OCI-LY1 (cell line): Measurements from ENCODE around the gene EFCAB10.

Experiments
- H2AFZ ChIP-seq: fragments of 200-600 bp; sonication (generic), shearing (Covaris generic); 2 replicates; pipeline ENCODE4 v1.6.0; 2014; ENCODE audit warnings: antibody characterized with exemption, mild to moderate bottlenecking, low read length
- H3F3A ChIP-seq: fragments of 200-600 bp; sonication (generic), shearing (Covaris generic); 2 replicates; pipeline ENCODE4 v1.6.0; 2014; ENCODE audit warnings: mild to moderate bottlenecking, antibody characterized with exemption, low read length, moderate library complexity; ENCODE audit not compliant: insufficient read depth
- H3K27ac ChIP-seq: fragments of 200-600 bp; sonication (generic); 2 replicates; pipeline ENCODE4 v1.5.1; 2014; ENCODE audit warnings: low read length, mixed run types, mild to moderate bottlenecking, low read depth; ENCODE audit not compliant: poor library complexity, severe bottlenecking
- H3K27me3 ChIP-seq: fragments of 200-600 bp; sonication (generic); 2 replicates; pipeline ENCODE4 v1.6.0; 2014; ENCODE audit warnings: antibody characterized with exemption, mild to moderate bottlenecking, low read length, moderate library complexity; ENCODE audit not compliant: insufficient read depth
- H3K36me3 ChIP-seq: fragments of 200-600 bp; sonication (generic); 2 replicates; pipeline ENCODE4 v1.6.1; 2014; ENCODE audit warnings: mild to moderate bottlenecking, antibody characterized with exemption, low read length, moderate library complexity, mixed read lengths; ENCODE audit not compliant: insufficient read depth
- H3K4me1 ChIP-seq: fragments of 200-600 bp; sonication (generic); 2 replicates; pipeline ENCODE4 v1.5.1; 2014; ENCODE audit warnings: mild to moderate bottlenecking, low read length, moderate library complexity; ENCODE audit not compliant: insufficient read depth, severe bottlenecking
- H3K4me2 ChIP-seq: fragments of 200-600 bp; sonication (generic), shearing (Covaris generic); 2 replicates; pipeline ENCODE4 v1.6.1; 2014; ENCODE audit warnings: low read length
- H3K4me3 ChIP-seq: fragments of 200-600 bp; sonication (generic); 2 replicates; pipeline ENCODE4 v1.5.1; 2014; ENCODE audit warnings: low read length, low read depth, mild to moderate bottlenecking, mixed read lengths; ENCODE audit not compliant: poor library complexity, severe bottlenecking
- H3K79me2 ChIP-seq: fragments of 200-600 bp; shearing (Covaris generic); 2 replicates; pipeline ENCODE4 v1.6.1; 2016; ENCODE audit warnings: mixed run types, low read length, mixed read lengths; ENCODE audit not compliant: insufficient read depth
- H3K9ac ChIP-seq: fragments of 200-600 bp; sonication (generic), shearing (Covaris generic); 2 replicates; pipeline ENCODE4 v1.6.1; 2014; ENCODE audit warnings: mild to moderate bottlenecking, low read length, mixed read lengths
- H3K9me2 ChIP-seq: fragments of 200-600 bp; sonication (generic), shearing (Covaris generic); 2 replicates; pipeline ENCODE4 v1.6.1; 2014; ENCODE audit warnings: low read depth, mild to moderate bottlenecking, low read length, mixed read lengths
- H3K9me3 ChIP-seq: fragments of 200-600 bp; shearing (Covaris generic); 2 replicates; pipeline ENCODE4 v1.6.1; 2014; ENCODE audit warnings: low read length, mixed read lengths
- H4K20me1 ChIP-seq: fragments of 200-600 bp; sonication (generic), shearing (Covaris generic); 2 replicates; pipeline ENCODE4 v1.6.0; 2016; ENCODE audit warnings: mild to moderate bottlenecking, low read length; ENCODE audit not compliant: insufficient read depth
- CTCF ChIP-seq: fragments of 200-600 bp; sonication (generic), shearing (Covaris generic); IDR thresholded peaks from 2 replicates; pipeline ENCODE4 v1.5.1; 2017; ENCODE audit warnings: mild to moderate bottlenecking, antibody characterized with exemption, low read length, moderate library complexity, mixed read lengths
- EZH2 ChIP-seq: fragments of 200-600 bp; sonication (generic), shearing (Covaris generic); IDR thresholded peaks from 2 replicates; pipeline ENCODE4 v1.8.0; 2017; ENCODE audit warnings: borderline replicate concordance, mixed run types, mild to moderate bottlenecking, antibody characterized with exemption, low read length, moderate library complexity, mixed read lengths

Gene EFCAB10

GRCh38 chr7:105623378-105623777 is 42.1 kb upstream of the EFCAB10 start:
- no peak overlapping the region for H3K4me3 ChIP-seq
- no peaks in the 10 kb centered on the region for H3K79me2 ChIP-seq
- H3K36me3 ChIP-seq, result no peaks in the 10 kb centered on the region
- no peak overlapping the region for H2AFZ ChIP-seq
- no peaks in the 10 kb centered on the region for H3F3A ChIP-seq
- H3K9me3 ChIP-seq, result peaks cover 6% of the 10 kb centered on the region
- no peak overlapping the region for H3K9ac ChIP-seq
- no peaks in the 10 kb centered on the region for H4K20me1 ChIP-seq
- H3K27me3 ChIP-seq, result no peaks in the 10 kb centered on the region
- no peaks in the 10 kb centered on the region for H3K9me2 ChIP-seq
- H3K4me2 ChIP-seq, result no peak overlapping the region
- TF ChIP-seq EZH2, result no peak
- no peak for TF ChIP-seq CTCF
- no peaks in the 10 kb centered on the region for H3K4me1 ChIP-seq
- no peak overlapping the region for H3K27ac ChIP-seq

GRCh38 chr7:105622106-105622731 is 40.9 kb upstream of the EFCAB10 start:
- Histone ChIP-seq H3K27ac (no peak overlapping the region), H2AFZ (no peak overlapping the region), H3K4me2 (no peak overlapping the region), H3K79me2 (no peaks in the 10 kb centered on the region), H3F3A (no peaks in the 10 kb centered on the region), H3K9me3 (peaks cover 6% of the 10 kb centered on the region), H3K9ac (no peak overlapping the region), H3K4me3 (no peak overlapping the region), H3K27me3 (no peaks in the 10 kb centered on the region), H4K20me1 (no peaks in the 10 kb centered on the region), H3K4me1 (no peaks in the 10 kb centered on the region), H3K9me2 (no peaks in the 10 kb centered on the region), H3K36me3 (no peaks in the 10 kb centered on the region)
- no peak for TF ChIP-seq EZH2
- no peak for TF ChIP-seq CTCF

GRCh38 chr7:105621617-105622016 is 40.3 kb upstream of the EFCAB10 start:
- TF ChIP-seq CTCF (no peak), EZH2 (no peak)
- H3K4me3 ChIP-seq, result no peak overlapping the region

More at GRCh38 chr7:105621617-105622016, 40.3 kb upstream of the EFCAB10 start:
- H3F3A ChIP-seq, result no peaks in the 10 kb centered on the region
- H3K79me2 ChIP-seq, result no peaks in the 10 kb centered on the region
- no peaks in the 10 kb centered on the region for H3K27me3 ChIP-seq
- no peak overlapping the region for H2AFZ ChIP-seq
- no peak overlapping the region for H3K27ac ChIP-seq
- no peaks in the 10 kb centered on the region for H4K20me1 ChIP-seq
- no peaks in the 10 kb centered on the region for H3K4me1 ChIP-seq
- H3K36me3 ChIP-seq, result no peaks in the 10 kb centered on the region
- H3K9ac ChIP-seq, result no peak overlapping the region
- H3K4me2 ChIP-seq, result no peak overlapping the region
- peaks cover 6% of the 10 kb centered on the region for H3K9me3 ChIP-seq
- H3K9me2 ChIP-seq, result no peaks in the 10 kb centered on the region
